ENCODE measurements around the gene CAPS. TPM values are rescaled to one million over a fixed set of nuclear protein-coding genes. Genes with fewer than 3 reads are reported as not detected.

CAPS gene
- total RNA-seq, 1 experiment from 2014 or later: 255 TPM

DNA sequence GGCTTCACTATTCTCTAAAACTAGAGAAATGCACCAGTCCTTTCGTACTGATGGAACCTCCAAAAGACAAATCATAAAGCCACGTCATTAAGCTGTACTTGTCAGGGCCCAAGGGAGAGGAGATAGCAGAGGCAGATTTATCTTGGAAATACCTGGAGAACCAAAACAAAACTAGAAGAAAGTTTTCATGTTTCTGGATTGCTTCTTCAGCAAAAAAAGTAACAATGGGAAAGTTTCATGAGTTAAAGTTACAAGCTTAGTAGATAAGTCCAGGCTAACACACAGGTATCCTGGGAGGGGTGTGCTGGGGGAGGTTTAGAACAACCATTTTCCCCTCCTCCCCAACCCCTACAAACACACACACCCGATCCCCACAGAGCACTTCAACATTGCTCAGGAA lies 42.3 kb downstream of the CAPS start:
- DNase-seq (no peak), ATAC-seq (no peak)
- no peaks in the 10 kb centered on the region for H3K9me2 ChIP-seq (replicated peaks; ENCODE audit: low read length)
- peaks cover 6% of the 10 kb centered on the region; the same call in 1 of the 2 replicates for H3K36me3 ChIP-seq (ENCODE audit: low read depth, low read length)
- H3F3A ChIP-seq (ENCODE audit: low read length, unreplicated experiment): no peaks in the 10 kb centered on the region
- CTCF ChIA-PET: interaction anchor here (1.0 kb wide), 1 partner anchor 12 kb away, joined by 4 read pairs; no protein-coding TSS in a partner anchor
- H4K20me1 ChIP-seq (ENCODE audit: low read length): peaks cover 85% of the 10 kb centered on the region
- no peaks in the 10 kb centered on the region for H3K27me3 ChIP-seq (ENCODE audit: low read length)
- H3K4me2 ChIP-seq (ENCODE audit: low read length): no peak overlapping the region
- no peak overlapping the region for H3K27ac ChIP-seq (ENCODE audit: low read length)
- H3K4me3 ChIP-seq (ENCODE audit: low read length): no peak overlapping the region
- H3K79me2 ChIP-seq (ENCODE audit: low read length): peaks cover 100% of the 10 kb centered on the region
- BruUV-seq (replicated peaks): no TSS peak
- no peaks in the 10 kb centered on the region for H3K9me3 ChIP-seq (ENCODE audit: low read length)
- H3K9ac ChIP-seq (ENCODE audit: low read length): no peak overlapping the region
- POLR2A ChIA-PET (ENCODE audit: unreplicated experiment): no interaction called here
- intact Hi-C loops (cut with micrococcal nuclease): no loop called here
- no peak overlapping the region for H2AFZ ChIP-seq (ENCODE audit: low read length)
- H3K4me1 ChIP-seq (ENCODE audit: insufficient read depth, low read length): no peaks in the 10 kb centered on the region
- TF ChIP-seq EZH2 (IDR thresholded peaks at IDR 0.05; ENCODE audit: low read length, unreplicated experiment) (no peak), EZH2phosphoT487 (IDR thresholded peaks at IDR 0.05; ENCODE audit: borderline replicate concordance, low read length) (no peak)
- TF ChIP-seq, protein P1, sequence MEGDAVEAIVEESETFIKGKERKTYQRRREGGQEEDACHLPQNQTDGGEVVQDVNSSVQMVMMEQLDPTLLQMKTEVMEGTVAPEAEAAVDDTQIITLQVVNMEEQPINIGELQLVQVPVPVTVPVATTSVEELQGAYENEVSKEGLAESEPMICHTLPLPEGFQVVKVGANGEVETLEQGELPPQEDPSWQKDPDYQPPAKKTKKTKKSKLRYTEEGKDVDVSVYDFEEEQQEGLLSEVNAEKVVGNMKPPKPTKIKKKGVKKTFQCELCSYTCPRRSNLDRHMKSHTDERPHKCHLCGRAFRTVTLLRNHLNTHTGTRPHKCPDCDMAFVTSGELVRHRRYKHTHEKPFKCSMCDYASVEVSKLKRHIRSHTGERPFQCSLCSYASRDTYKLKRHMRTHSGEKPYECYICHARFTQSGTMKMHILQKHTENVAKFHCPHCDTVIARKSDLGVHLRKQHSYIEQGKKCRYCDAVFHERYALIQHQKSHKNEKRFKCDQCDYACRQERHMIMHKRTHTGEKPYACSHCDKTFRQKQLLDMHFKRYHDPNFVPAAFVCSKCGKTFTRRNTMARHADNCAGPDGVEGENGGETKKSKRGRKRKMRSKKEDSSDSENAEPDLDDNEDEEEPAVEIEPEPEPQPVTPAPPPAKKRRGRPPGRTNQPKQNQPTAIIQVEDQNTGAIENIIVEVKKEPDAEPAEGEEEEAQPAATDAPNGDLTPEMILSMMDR (conservative IDR thresholded peaks at IDR 0.05; ENCODE audit: low read depth, low read length): no peak

DNA sequence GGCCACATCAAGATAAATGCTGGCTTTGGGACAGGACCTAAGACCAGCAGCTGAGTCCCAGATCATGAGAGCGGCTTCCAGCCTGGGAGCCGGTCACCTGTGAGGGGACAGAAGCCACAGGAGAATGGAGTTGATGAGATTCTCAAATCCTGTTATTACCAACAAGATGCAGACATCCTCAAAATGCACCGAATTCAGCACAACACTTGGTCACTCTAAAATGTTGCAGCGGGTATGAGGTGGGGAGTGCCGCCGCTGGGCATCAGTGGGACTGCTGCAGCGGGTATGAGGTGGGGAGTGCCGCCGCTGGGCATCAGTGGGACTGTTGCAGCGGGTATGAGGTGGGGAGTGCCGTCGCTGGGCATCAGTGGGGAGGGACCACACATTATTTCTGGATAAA lies 42.7 kb downstream of the CAPS start:
- Histone ChIP-seq H3F3A (ENCODE audit: low read length, unreplicated experiment) (no peaks in the 10 kb centered on the region), H3K27me3 (ENCODE audit: low read length) (no peaks in the 10 kb centered on the region), H3K4me3 (ENCODE audit: low read length) (no peak overlapping the region), H3K79me2 (ENCODE audit: low read length) (peaks cover 100% of the 10 kb centered on the region), H3K36me3 (ENCODE audit: low read depth, low read length) (peaks cover 6% of the 10 kb centered on the region; the same call in 1 of the 2 replicates), H4K20me1 (ENCODE audit: low read length) (peaks cover 84% of the 10 kb centered on the region), H3K4me2 (ENCODE audit: low read length) (no peak overlapping the region), H2AFZ (ENCODE audit: low read length) (no peak overlapping the region), H3K9me3 (ENCODE audit: low read length) (no peaks in the 10 kb centered on the region), H3K4me1 (ENCODE audit: insufficient read depth, low read length) (peaks cover 2% of the 10 kb centered on the region; the same call in 1 of the 2 replicates), H3K9ac (ENCODE audit: low read length) (no peak overlapping the region), H3K27ac (ENCODE audit: low read length) (no peak overlapping the region), H3K9me2 (replicated peaks; ENCODE audit: low read length) (no peaks in the 10 kb centered on the region)
- no TSS peak for BruUV-seq (replicated peaks)
- intact Hi-C loops (cut with micrococcal nuclease): no loop called here
- CTCF ChIA-PET: interaction anchor here (1.0 kb wide), 1 partner anchor 11 kb away, joined by 4 read pairs; no protein-coding TSS in a partner anchor
- POLR2A ChIA-PET (ENCODE audit: unreplicated experiment): no interaction called here
- no peak for DNase-seq
- TF ChIP-seq EZH2 (IDR thresholded peaks at IDR 0.05; ENCODE audit: low read length, unreplicated experiment) (no peak), EZH2phosphoT487 (IDR thresholded peaks at IDR 0.05; ENCODE audit: borderline replicate concordance, low read length) (no peak)
- TF ChIP-seq, protein P1 (conservative IDR thresholded peaks at IDR 0.05; ENCODE audit: low read depth, low read length): no peak
- 0 out of 2 replicates have a peak, but pooled peaks have one; percentile 18 for ATAC-seq

DNA sequence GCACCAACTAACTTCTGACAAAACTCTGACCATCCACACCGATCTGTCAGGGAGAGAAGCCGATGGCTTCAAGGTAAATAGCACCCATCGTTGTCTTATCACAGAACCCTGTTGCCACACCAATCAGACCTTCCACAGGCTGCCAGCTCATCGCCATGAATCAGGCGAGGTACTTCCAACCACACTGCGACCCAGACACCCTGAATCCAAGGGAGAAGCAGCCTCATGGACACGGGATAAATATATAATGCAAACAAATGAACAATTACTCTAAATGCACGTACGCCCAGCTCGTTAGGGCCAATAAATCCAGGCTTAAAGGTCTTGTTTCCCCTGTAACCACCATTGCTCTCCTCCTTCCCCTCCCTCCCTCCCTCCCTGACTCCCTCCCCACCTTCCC lies 43.1 kb downstream of the CAPS start:
- BruUV-seq (replicated peaks): no TSS peak
- ATAC-seq: no peak
- H3K9me2 ChIP-seq (replicated peaks; ENCODE audit: low read length): no peaks in the 10 kb centered on the region
- no peaks in the 10 kb centered on the region for H3K9me3 ChIP-seq (ENCODE audit: low read length)
- peaks cover 84% of the 10 kb centered on the region for H4K20me1 ChIP-seq (ENCODE audit: low read length)
- H3F3A ChIP-seq (ENCODE audit: low read length, unreplicated experiment): no peaks in the 10 kb centered on the region
- intact Hi-C loops (cut with micrococcal nuclease): no loop called here
- H3K79me2 ChIP-seq (ENCODE audit: low read length): peaks cover 100% of the 10 kb centered on the region
- H3K36me3 ChIP-seq (ENCODE audit: low read depth, low read length): peaks cover 3% of the 10 kb centered on the region; the same call in 1 of the 2 replicates
- no peak for DNase-seq
- no peak overlapping the region for H3K27ac ChIP-seq (ENCODE audit: low read length)
- POLR2A ChIA-PET (ENCODE audit: unreplicated experiment): no interaction called here
- H3K4me3 ChIP-seq (ENCODE audit: low read length): no peak overlapping the region
- no peak overlapping the region for H3K4me2 ChIP-seq (ENCODE audit: low read length)
- no peaks in the 10 kb centered on the region for H3K27me3 ChIP-seq (ENCODE audit: low read length)
- peaks cover 6% of the 10 kb centered on the region for H3K4me1 ChIP-seq (ENCODE audit: insufficient read depth, low read length)
- TF ChIP-seq EZH2phosphoT487 (IDR thresholded peaks at IDR 0.05; ENCODE audit: borderline replicate concordance, low read length): no peak
- TF ChIP-seq EZH2 (IDR thresholded peaks at IDR 0.05; ENCODE audit: low read length, unreplicated experiment): no peak
- TF ChIP-seq, protein P1 (conservative IDR thresholded peaks at IDR 0.05; ENCODE audit: low read depth, low read length): no peak
- CTCF ChIA-PET: interaction anchor here (1.0 kb wide), 1 partner anchor 11 kb away, joined by 4 read pairs; no protein-coding TSS in a partner anchor
- no peak overlapping the region for H2AFZ ChIP-seq (ENCODE audit: low read length)
- H3K9ac ChIP-seq (ENCODE audit: low read length): no peak overlapping the region
